K562 treated with DMSO at 1 percent for 24 hours (cell line): ENCODE results near the gene CLDN22. TPM values are rescaled to one million over a fixed set of nuclear protein-coding genes. Genes with fewer than 3 reads are reported as not detected.

Experiments
- total RNA-seq: library from RNA; unstranded; fragments of 300-600 nt; gene quantifications from 2 replicates; pipeline ENCODE4 v1.2.3, GENCODE V29; 2022; ENCODE audit warnings: low read depth; ENCODE audit not compliant: insufficient read depth

Gene CLDN22
- total RNA-seq: not detected in 2 replicates

DNA sequence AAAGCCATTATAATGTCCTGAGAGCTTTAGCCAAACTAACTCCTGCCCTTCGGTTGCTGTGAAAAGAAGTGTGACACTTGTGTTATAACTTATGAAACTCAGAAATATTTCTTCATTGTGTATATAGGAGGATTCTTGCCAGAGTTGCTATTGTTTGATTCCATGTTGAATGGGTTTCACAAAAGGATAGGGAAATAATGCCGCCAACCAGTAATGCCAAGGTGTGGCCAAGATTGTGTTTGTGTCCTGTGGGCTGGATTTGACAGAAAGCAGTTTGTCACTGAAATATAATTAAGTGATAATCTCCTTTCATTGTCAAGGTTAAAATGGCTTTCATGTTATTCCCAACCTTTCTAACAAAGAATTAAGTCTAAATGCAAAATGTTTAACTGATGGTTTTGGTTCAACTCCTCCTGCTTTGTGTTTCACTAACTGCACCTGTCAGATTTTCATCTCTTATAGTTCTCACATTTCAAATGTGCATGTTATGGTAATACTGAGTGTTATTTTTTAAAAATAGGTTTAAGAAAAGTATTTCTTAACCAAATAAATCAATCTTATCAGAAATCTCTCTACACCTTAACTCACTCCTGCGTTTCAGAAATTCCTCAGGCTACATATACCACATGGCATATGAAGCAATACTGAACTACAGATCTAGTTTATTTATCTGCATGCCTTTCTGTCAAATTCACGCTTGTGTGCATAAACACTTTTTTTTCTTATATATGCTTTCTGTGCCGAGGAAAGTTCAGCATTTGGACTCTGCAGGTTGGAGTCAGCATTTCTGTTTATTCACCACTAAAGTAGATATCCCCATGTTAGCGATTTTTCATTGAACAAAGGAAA is at the start of gene CLDN22:
TSS of gene CLDN22 (minus strand) at position 66 of the 849 bp plus-strand sequence. CDS start at position 8, 58 bp downstream.

DNA sequence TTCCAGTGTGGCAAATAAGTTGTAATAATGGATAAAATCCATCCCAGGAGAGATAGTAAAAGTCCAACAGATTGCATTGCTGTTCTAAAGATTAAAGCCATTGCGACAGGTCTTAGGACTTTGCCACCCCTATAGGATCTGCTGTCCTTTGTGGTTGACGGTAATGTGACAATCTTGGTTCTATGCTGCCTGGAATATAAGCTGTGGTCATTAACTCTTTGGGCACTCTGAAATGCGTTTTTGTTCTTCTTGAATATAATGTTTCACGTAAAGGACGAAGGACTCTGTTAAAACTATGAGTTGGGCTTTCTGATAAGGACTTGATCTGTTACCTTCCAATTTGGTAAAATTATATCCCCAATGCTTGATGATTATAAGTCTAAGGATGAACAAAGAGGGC is 2.2 kb upstream of the CLDN22 start, which contains the start of gene CLDN24:
TSS of gene CLDN24 (minus strand) at position 101 of the 400 bp plus-strand sequence. CDS start at position 101, 0 bp downstream.

Other genes starting within 250 kb of the CLDN22 start
- 11.7 and 12.5 TPM in 2 replicates for gene WWC2, start 221.0 kb downstream of the CLDN22 start, total RNA-seq
- not detected in 2 replicates for gene CLDN24, start 2.1 kb upstream of the CLDN22 start, total RNA-seq
- 19.9 and 21.0 TPM in 2 replicates for gene CDKN2AIP, start 124.4 kb upstream of the CLDN22 start, total RNA-seq
- 12.8 and 16.6 TPM in 2 replicates for gene ING2, start 184.8 kb upstream of the CLDN22 start, total RNA-seq